Right renal pelvis (tissue), 4 donors: ENCODE results near the gene GFY. TPM values are rescaled to one million over a fixed set of nuclear protein-coding genes. Genes with fewer than 3 reads are reported as not detected.

ENCODE experiments used
- DNase-seq, 4 donors: peaks; one replicate each; pipeline ENCODE4 v3.0.0-alpha.2; 2013; ENCODE audit warnings: low read depth in 4 of 4, low spot score in 3 of 4, missing footprints in 1 of 4
- polyA plus RNA-seq, 4 donors: library from polyadenylated mRNA; unstranded; fragments of 120-200 nt; gene quantifications; one replicate each; pipeline ENCODE4 v1.2.1, GENCODE V29; 2013; ENCODE audit not compliant: insufficient read length in 4 of 4

GFY gene
- polyA plus RNA-seq, 4 donors = 0.04 TPM; not detected in 3

GRCh38 chr19:49407482-49408015 lies 17.6 kb upstream of the GFY start:
- DNase-seq = no peak

- no peak for DNase-seq
Measured at GRCh38 chr19:49408816-49409440, 16.3 kb upstream of the GFY start.

- DNase-seq = no peak
Measured at GRCh38 chr19:49409441-49410029, 15.7 kb upstream of the GFY start.

- DNase-seq = no peak
Measured at GRCh38 chr19:49411681-49412326, 13.4 kb upstream of the GFY start.

- DNase-seq = peak; percentile 39 to 77 (median 73)
Measured at GRCh38 chr19:49413348-49413747, 11.8 kb upstream of the GFY start.

DNA sequence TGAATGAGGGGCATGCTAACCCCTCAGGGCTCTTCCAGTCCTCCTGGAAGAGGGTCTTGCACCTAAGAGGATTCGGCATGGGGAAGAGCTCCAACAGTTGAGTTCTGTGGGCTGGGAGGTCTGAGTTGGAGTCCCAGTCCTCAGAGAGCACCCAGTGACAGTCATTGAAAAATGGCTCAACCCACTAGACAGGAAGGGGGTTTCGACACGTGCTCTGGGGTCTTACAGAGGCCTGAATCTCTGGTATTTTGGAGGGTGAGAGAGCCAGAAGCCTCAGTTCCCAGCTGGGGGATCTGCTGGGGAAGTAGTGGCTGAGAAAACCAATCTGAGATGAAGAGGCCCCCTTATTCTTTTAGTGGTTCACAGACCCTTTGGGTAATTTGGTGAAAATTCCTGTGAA lies 10.9 kb upstream of the GFY start:
- DNase-seq = no peak

- DNase-seq = no peak
Measured at GRCh38 chr19:49415102-49415809, 9.9 kb upstream of the GFY start.

GRCh38 chr19:49415810-49416200 lies 9.4 kb upstream of the GFY start:
- DNase-seq = no peak

DNA sequence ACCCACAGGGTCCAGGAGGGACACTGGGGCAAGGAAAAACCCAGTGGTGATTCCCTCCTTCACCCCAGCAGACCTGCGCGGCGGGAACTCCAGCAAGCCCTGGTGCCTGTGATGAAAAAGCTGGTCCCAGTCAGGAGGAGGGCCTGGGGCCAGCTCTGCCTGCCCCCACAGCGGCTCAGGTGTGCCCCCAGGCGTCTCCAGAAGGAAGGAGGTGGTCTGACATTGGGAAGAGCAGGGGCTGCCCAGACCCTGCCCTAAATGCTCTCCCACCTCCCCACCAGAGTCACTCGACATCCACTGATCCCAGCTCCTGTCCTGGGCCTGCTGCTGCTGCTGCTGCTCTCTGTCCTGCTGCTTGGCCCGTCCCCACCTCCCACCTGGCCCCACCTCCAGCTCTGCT lies 8.1 kb upstream of the GFY start:
- DNase-seq = no peak

DNA sequence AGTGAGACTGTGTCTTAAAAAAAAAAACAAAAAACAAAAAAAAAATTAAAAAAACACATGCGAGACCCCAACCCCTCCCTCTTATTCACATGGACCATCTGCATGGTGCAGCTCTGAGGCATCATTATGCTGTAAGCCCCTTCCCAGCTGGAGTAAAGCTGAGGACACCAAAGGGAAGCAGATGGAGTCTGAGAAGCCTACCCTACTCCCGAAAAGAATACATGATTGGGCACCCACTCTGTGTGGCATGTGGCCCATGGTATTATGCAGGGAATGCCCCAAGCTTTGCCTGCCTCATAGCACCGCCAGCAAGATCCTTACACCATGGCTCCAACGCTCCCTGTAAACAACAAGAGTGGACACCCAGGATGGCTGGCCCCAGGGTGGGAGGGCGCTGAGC lies 6.7 kb upstream of the GFY start:
- DNase-seq = no peak

DNA sequence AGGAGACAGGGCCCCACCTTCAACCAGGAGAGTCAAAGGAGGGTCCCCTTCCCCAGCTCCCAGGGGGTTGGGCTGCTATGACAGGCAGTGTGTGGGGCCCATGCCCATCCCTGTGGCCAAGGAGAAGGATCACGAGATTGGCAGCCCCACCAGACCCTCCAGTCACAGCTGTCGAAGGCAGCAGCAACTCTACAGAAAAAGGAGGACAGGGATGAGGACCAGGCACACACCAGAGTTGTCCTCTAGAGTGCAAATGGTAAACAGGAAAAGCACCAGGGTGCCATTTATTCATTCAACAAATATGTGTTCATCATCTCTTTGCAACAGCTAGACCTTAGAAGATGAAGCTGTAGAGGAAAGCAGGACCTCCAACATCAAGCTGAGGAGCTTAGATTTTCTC lies 6.0 kb upstream of the GFY start:
- DNase-seq = no peak

DNA sequence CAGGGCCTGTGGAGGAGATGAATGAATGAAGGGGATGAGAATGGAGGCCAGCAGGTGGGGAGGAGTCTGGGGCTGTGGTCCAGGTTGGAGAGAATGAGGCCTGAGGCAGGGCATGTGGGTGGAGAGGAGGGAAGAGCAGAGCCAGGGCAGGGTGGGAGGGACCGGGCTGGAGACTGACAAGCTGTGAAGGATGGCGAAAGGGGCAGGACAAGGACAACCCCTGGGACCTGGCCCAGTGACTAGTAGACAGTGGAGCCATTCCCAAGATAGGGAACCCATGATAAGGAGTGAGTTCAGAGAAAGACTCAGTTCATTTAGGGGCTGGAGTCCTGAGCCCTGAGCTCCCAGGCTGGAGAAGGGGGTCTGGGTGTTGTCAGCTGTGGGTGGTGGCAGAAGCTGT lies 5.0 kb upstream of the GFY start:
- no peak for DNase-seq

- peak; percentile 56 to 73 (median 58) for DNase-seq
Measured at GRCh38 chr19:49421039-49421877, 3.9 kb upstream of the GFY start.

DNA sequence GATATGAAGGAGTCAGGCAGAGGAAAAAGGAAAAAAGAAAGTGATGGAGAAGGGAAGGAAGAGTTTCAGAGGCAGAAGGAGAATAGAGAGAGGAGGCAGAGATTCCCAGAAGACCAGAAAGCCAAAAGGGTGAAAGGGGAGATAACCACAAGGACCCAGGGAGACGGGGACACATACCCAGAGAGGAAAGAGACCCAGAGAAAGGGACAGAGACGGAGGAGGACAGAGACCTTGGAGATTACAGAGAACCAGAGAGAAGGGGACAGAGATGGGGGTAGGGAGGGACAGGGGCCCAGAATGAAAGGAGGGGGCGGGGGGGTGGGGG lies 3.3 kb upstream of the GFY start:
- DNase-seq = no peak

- DNase-seq = no peak
Measured at GRCh38 chr19:49422407-49423070, 2.6 kb upstream of the GFY start.

- no peak for DNase-seq
Measured at GRCh38 chr19:49423071-49423984, 1.9 kb upstream of the GFY start, which contains the start of gene PTH2. PTH2 (minus strand) TSS chr19:49423441; CDS start chr19:49423339, 102 bp downstream.

GRCh38 chr19:49423985-49424303 lies 1.2 kb upstream of the GFY start:
- no peak for DNase-seq

DNA sequence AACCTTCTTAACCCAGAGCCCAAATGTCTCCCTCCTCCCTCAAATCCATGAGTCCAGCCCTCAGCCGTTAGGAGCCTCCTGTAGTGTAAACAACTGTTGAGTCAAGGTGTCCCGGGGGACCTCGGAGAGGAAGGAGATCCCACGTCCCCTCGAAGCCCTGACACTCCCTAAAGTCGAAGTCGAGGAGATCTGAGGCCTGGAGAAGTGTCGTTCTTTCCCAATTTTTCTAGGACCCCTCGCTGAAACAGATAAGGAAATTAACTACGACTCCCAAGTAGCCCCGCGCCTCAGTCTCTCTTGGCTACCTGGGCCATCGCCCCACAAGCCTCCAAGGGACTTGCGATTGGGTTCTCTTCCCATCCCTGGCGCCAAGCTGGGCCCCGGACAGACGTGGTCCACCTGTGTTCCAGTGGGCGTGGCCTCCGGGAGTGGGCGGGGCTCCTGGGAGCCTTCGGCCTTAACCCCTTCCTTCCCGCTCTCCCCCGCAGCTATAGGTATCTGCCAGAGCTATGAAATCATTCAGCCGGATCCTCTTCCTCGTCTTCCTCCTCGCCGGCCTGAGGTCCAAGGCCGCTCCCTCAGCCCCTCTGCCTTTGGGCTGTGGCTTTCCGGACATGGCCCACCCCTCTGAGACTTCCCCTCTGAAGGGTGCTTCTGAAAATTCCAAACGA lies 869 bp downstream of the GFY start:
- no peak for DNase-seq

- DNase-seq = no peak
Measured at GRCh38 chr19:49427339-49427738, 2.2 kb downstream of the GFY start.
